ENCODE data around the gene MAOA.

GRCh38 chrX:43629229-43629628, 26.9 kb upstream of the MAOA start:
- no peak for TF ChIP-seq POLR2A (IDR thresholded peaks at IDR 0.05)
- TF ChIP-seq, protein P1, sequence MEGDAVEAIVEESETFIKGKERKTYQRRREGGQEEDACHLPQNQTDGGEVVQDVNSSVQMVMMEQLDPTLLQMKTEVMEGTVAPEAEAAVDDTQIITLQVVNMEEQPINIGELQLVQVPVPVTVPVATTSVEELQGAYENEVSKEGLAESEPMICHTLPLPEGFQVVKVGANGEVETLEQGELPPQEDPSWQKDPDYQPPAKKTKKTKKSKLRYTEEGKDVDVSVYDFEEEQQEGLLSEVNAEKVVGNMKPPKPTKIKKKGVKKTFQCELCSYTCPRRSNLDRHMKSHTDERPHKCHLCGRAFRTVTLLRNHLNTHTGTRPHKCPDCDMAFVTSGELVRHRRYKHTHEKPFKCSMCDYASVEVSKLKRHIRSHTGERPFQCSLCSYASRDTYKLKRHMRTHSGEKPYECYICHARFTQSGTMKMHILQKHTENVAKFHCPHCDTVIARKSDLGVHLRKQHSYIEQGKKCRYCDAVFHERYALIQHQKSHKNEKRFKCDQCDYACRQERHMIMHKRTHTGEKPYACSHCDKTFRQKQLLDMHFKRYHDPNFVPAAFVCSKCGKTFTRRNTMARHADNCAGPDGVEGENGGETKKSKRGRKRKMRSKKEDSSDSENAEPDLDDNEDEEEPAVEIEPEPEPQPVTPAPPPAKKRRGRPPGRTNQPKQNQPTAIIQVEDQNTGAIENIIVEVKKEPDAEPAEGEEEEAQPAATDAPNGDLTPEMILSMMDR (IDR thresholded peaks at IDR 0.05): no peak
